SK-N-SH (cell line): ENCODE data around the gene TBX2. TPM values are rescaled to one million over a fixed set of nuclear protein-coding genes. Genes with fewer than 3 reads are reported as not detected.
A peak's percentile ranks its signal among the peaks of the same experiment; 100 is the strongest.

ENCODE experiments used
- CTCF ChIA-PET: fragments of 300-600, 350-600 bp; formaldehyde crosslinking; extraction: SDS; loops from one replicate; lab custom pipeline; 2021; lab: Yijun Ruan, JAX
- POLR2A ChIA-PET: fragments of 350-600 bp; sonication (Branson Sonifier 250); formaldehyde crosslinking; extraction: SDS; loops from one replicate; lab custom pipeline; 2020; ENCODE audit warnings: antibody characterized with exemption, inconsistent platforms; lab: Yijun Ruan, JAX
- DNase-seq: peaks from one replicate; pipeline ENCODE4 v3.0.0; 2012
- H2AFZ ChIP-seq: fragments of 200-600 bp; sonication (generic); 2 replicates; pipeline ENCODE4 v1.8.1; 2016; ENCODE audit warnings: antibody characterized with exemption, mild to moderate bottlenecking, low read depth
- H3F3A ChIP-seq: fragments of 200-600 bp; sonication (generic); replicated peaks from 2 replicates; pipeline ENCODE3; 2016; ENCODE audit warnings: antibody characterized with exemption, mild to moderate bottlenecking; ENCODE audit not compliant: insufficient read depth
- H3K27ac ChIP-seq, 2 experiments: fragments of 200-500 bp in 1 of 2; fragments of 200-600 bp in 1 of 2; sonication (Bioruptor generic) in 1 of 2; sonication (generic), shearing (Covaris generic) in 1 of 2; 2 replicates each; pipeline versions ENCODE4 v1.5.1 to v1.6.1; 2014 to 2016; ENCODE audit warnings: low read depth in 2 of 2, inconsistent platforms in 1 of 2, low read length in 1 of 2, mild to moderate bottlenecking in 1 of 2, mixed read lengths in 1 of 2
- H3K27me3 ChIP-seq: fragments of 200-600 bp; sonication (generic), shearing (Covaris generic); 2 replicates; pipeline ENCODE4 v1.6.1; 2016; ENCODE audit warnings: mixed run types; ENCODE audit not compliant: insufficient read depth
- H3K36me3 ChIP-seq, 2 experiments: fragments of 200-500 bp in 1 of 2; fragments of 200-600 bp in 1 of 2; sonication (Bioruptor generic) in 1 of 2; sonication (generic) in 1 of 2; replicated peaks in 1 of 2; 2 replicates each; pipeline versions ENCODE3 to v1.5.1; 2014 to 2016; ENCODE audit warnings: low read length in 1 of 2, mild to moderate bottlenecking in 1 of 2; ENCODE audit not compliant: insufficient read depth in 2 of 2, control insufficient read depth in 1 of 2
- H3K4me1 ChIP-seq, 2 experiments: fragments of 200-500 bp in 1 of 2; fragments of 200-600 bp in 1 of 2; sonication (Bioruptor generic) in 1 of 2; sonication (generic), shearing (Covaris generic) in 1 of 2; 2 replicates each; pipeline versions ENCODE4 v1.5.1 to v1.6.1; 2014 to 2016; ENCODE audit warnings: low read depth in 1 of 2, low read length in 1 of 2, mixed run types in 1 of 2; ENCODE audit not compliant: insufficient read depth in 2 of 2, control insufficient read depth in 1 of 2
- H3K4me2 ChIP-seq: fragments of 200-600 bp; sonication (generic), shearing (Covaris generic); 2 replicates; pipeline ENCODE4 v1.6.1; 2017; ENCODE audit warnings: mixed run types
- H3K4me3 ChIP-seq, 2 experiments: fragments of 200-500 bp in 1 of 2; fragments of 200-600 bp in 1 of 2; sonication (Bioruptor generic) in 1 of 2; sonication (generic), shearing (Covaris generic) in 1 of 2; 2 replicates each; pipeline versions ENCODE4 v1.5.1 to v1.8.1; 2014 to 2016; ENCODE audit warnings: low read depth in 2 of 2, inconsistent platforms in 1 of 2, low read length in 1 of 2, mild to moderate bottlenecking in 1 of 2, mixed read lengths in 1 of 2, moderate library complexity in 1 of 2
- H3K79me2 ChIP-seq: fragments of 200-600 bp; sonication (generic); 2 replicates; pipeline ENCODE4 v1.8.1; 2017; ENCODE audit warnings: mild to moderate bottlenecking; ENCODE audit not compliant: insufficient read depth
- H3K9ac ChIP-seq: fragments of 200-600 bp; sonication (generic); 2 replicates; pipeline ENCODE4 v1.6.1; 2017; ENCODE audit warnings: mixed run types
- H3K9me2 ChIP-seq: fragments of 200-600 bp; sonication (generic); 2 replicates; pipeline ENCODE4 v1.6.1; 2017; ENCODE audit warnings: mixed run types
- H3K9me3 ChIP-seq: fragments of 200-600 bp; sonication (generic); 2 replicates; pipeline ENCODE4 v1.6.1; 2017; ENCODE audit warnings: mixed run types, mild to moderate bottlenecking, moderate library complexity
- H4K20me1 ChIP-seq: fragments of 200-600 bp; sonication (generic); 2 replicates; pipeline ENCODE4 v1.6.1; 2017; ENCODE audit warnings: mild to moderate bottlenecking, mixed run types; ENCODE audit not compliant: insufficient read depth
- FOSL2 ChIP-seq: IDR thresholded peaks from 2 replicates; pipeline ENCODE4 v1.4.0; 2012; ENCODE audit warnings: low read depth, mild to moderate bottlenecking, moderate library complexity, borderline replicate concordance
- POLR2AphosphoS5 ChIP-seq: IDR thresholded peaks from 2 replicates; pipeline ENCODE4 v1.6.1; 2012; ENCODE audit warnings: low read depth, low read length
- REST ChIP-seq: IDR thresholded peaks from 2 replicates; pipeline ENCODE4 v1.6.1; 2012; ENCODE audit warnings: mild to moderate bottlenecking, low read depth, low read length, moderate library complexity
- SMC3 ChIP-seq: IDR thresholded peaks from 2 replicates; pipeline ENCODE4 v1.6.1; 2012; ENCODE audit warnings: low read depth, low read length, improper control_type of control experiment
- ZBTB33 ChIP-seq: IDR thresholded peaks from 2 replicates; pipeline ENCODE4 v1.4.0; 2012; ENCODE audit warnings: low read depth, borderline replicate concordance
- WGBS: methylation state at CpG from one replicate; pipeline ENCODE4 v1.1.6; 2017; ENCODE audit warnings: low lambda C conversion rate; 5-methylcytosine and 5-hydroxymethylcytosine counted together
- polyA plus RNA-seq, 3 experiments: library from polyadenylated mRNA; depleted of rRNA; stranded (reverse); fragments of >200 nt; gene quantifications; 2 replicates each; pipeline ENCODE4 v1.2.3, GENCODE V29; 2012

The TBX2 gene
- polyA plus RNA-seq, 1 of the 3 experiments (the other 2 are of a cell fraction), result 57.8 TPM

- Histone ChIP-seq H3K4me1 (peaks cover 6 to 40% of the 10 kb centered on the region in 2 experiments; a peak in 3 of 4 replicates), H3K9ac (no peak overlapping the region), H3K79me2 (peaks cover 40% of the 10 kb centered on the region), H2AFZ (no peak overlapping the region), H3K27ac (peak overlapping the region in 1 of 2 experiments; percentile 51; a peak in 2 of 4 replicates), H3K36me3 (peaks cover 41 to 49% of the 10 kb centered on the region in 2 experiments), H4K20me1 (peaks cover 33% of the 10 kb centered on the region), H3K4me2 (peak overlapping the region; percentile 95; the same call in 1 of the 2 replicates), H3K9me2 (no peaks in the 10 kb centered on the region), H3K4me3 (no peak overlapping the region), H3K27me3 (no peaks in the 10 kb centered on the region), H3K9me3 (no peaks in the 10 kb centered on the region), H3F3A (peaks cover 56% of the 10 kb centered on the region)
- POLR2A ChIA-PET, result no interaction called here
- 74% methylated on average over 59 of the region's 73 CpGs for WGBS
- CTCF ChIA-PET, result interaction anchor here (0.6 to 16.4 kb wide), 7 partner anchors 8 to 664 kb away, joined by 3 to 318 read pairs (median 3); partner anchors contain the start of gene TBX2
- TF ChIP-seq REST (no peak), ZBTB33 (0 out of 2 replicates have a peak, but pooled peaks have one; percentile 5), POLR2AphosphoS5 (peak; percentile 23), SMC3 (0 out of 2 replicates have a peak, but pooled peaks have one; percentile 8), FOSL2 (no peak)
- peak; percentile 73 for DNase-seq
These were observed 9.9 kb downstream of the TBX2 start for GRCh38 chr17:61409301-61410112.
